Tibial artery (tissue), 4 donors: Measurements from ENCODE around the gene CLCN7.

Experiments
- DNase-seq, 2 donors: peaks; one replicate each; pipeline ENCODE4 v3.0.0-alpha.2; 2019
- H3K27ac ChIP-seq, 2 donors: fragments of 200-600 bp; sonication (generic) in 1 of 2; 1 replicate in 1 of 2; 2 replicates in 1 of 2; pipeline ENCODE4 v1.5.1; 2018 to 2019; ENCODE audit warnings: mild to moderate bottlenecking in 1 of 2
- H3K27me3 ChIP-seq, 2 donors: fragments of 200-600 bp; sonication (generic) in 1 of 2; one replicate each; pipeline versions ENCODE4 v1.5.1 to v1.6.0; 2016 to 2019
- H3K36me3 ChIP-seq, 3 donors: fragments of 200-600 bp; sonication (generic) in 2 of 3; one replicate each; pipeline ENCODE4 v1.5.1; 2016 to 2019; ENCODE audit warnings: mild to moderate bottlenecking in 2 of 3
- H3K4me1 ChIP-seq, 4 donors: fragments of 200-600 bp; sonication (generic) in 2 of 4; 1 replicate in 3 of 4; 2 replicates in 1 of 4; pipeline ENCODE4 v1.5.1; 2016 to 2019
- H3K4me3 ChIP-seq, 2 donors: fragments of 200-600 bp; sonication (generic) in 1 of 2; 1 replicate in 1 of 2; 2 replicates in 1 of 2; pipeline ENCODE4 v1.5.1; 2018 to 2019; ENCODE audit warnings: mild to moderate bottlenecking in 2 of 2
- H3K9me3 ChIP-seq, 3 donors: fragments of 200-600 bp; sonication (generic) in 1 of 3; one replicate each; pipeline ENCODE4 v1.5.1; 2016 to 2019
- CTCF ChIP-seq, 2 experiments: fragments of 200-600 bp in 1 of 2; fragments of 450-650 bp in 1 of 2; IDR thresholded peaks; one replicate each; pipeline ENCODE4 v1.5.1; 2017 to 2019; ENCODE audit warnings: antibody characterized with exemption in 2 of 2, mild to moderate bottlenecking in 1 of 2, moderate library complexity in 1 of 2
- intact Hi-C: fragments of 100-400 bp; cut with DNase I; formaldehyde crosslinking; loops from one replicate; pipeline ENCODE4 v1.15.0; 2023; ENCODE audit warnings: low total_unique reads

Gene CLCN7

GRCh38 chr16:1518626-1519135, 43.9 kb upstream of the CLCN7 start:
- no peak overlapping the region for H3K4me3 ChIP-seq
- H3K36me3 ChIP-seq = peaks cover 12 to 62% (median 43%) of the 10 kb centered on the region in 3 donors
- no peaks in the 10 kb centered on the region for H3K9me3 ChIP-seq
- H3K27ac ChIP-seq = no peak overlapping the region
- no peak for TF ChIP-seq CTCF (IDR thresholded peaks at IDR 0.05)
- DNase-seq = no peak
- intact Hi-C loops = no loop called here
- H3K27me3 ChIP-seq = no peaks in the 10 kb centered on the region
- no peaks in the 10 kb centered on the region for H3K4me1 ChIP-seq

GRCh38 chr16:1514507-1514906, 39.7 kb upstream of the CLCN7 start:
- intact Hi-C loops = no loop called here
- no peak for TF ChIP-seq CTCF (IDR thresholded peaks at IDR 0.05)
- H3K27me3 ChIP-seq = no peaks in the 10 kb centered on the region
- no peak overlapping the region for H3K27ac ChIP-seq
- DNase-seq = no peak
- peaks cover 8 to 14% (median 9%) of the 10 kb centered on the region in 4 donors for H3K4me1 ChIP-seq
- no peaks in the 10 kb centered on the region for H3K9me3 ChIP-seq
- no peak overlapping the region for H3K4me3 ChIP-seq
- H3K36me3 ChIP-seq = peaks cover 7 to 40% (median 27%) of the 10 kb centered on the region in 3 donors

DNA sequence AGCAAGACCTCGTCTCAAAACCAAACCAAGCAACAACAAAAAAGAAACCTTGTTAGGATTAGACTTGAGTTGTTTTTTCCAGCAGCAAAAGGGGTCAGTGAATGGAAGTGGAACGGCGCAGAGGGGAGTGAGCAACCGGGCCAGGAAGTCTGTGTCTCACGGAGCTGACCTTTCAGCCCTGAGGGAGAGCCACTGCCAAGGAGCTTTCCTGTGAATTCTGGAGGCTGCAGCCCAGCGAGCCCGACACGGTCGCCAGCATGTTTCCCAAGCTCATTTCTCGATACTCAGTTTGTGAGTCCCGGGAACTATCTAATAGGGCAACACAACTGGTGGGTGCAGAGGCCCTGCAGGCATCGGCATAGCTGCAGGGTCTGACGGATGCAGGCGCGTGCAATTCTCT, 37.9 kb upstream of the CLCN7 start:
- no peak for TF ChIP-seq CTCF (IDR thresholded peaks at IDR 0.05)
- no peak overlapping the region for H3K27ac ChIP-seq
- H3K27me3 ChIP-seq = no peaks in the 10 kb centered on the region
- intact Hi-C loops = no loop called here
- no peak for DNase-seq
- H3K9me3 ChIP-seq = no peaks in the 10 kb centered on the region
- H3K4me3 ChIP-seq = no peak overlapping the region
- H3K36me3 ChIP-seq = peaks cover 7 to 40% (median 14%) of the 10 kb centered on the region in 3 donors
- H3K4me1 ChIP-seq = peaks cover 16 to 29% (median 21%) of the 10 kb centered on the region in 4 donors

DNA sequence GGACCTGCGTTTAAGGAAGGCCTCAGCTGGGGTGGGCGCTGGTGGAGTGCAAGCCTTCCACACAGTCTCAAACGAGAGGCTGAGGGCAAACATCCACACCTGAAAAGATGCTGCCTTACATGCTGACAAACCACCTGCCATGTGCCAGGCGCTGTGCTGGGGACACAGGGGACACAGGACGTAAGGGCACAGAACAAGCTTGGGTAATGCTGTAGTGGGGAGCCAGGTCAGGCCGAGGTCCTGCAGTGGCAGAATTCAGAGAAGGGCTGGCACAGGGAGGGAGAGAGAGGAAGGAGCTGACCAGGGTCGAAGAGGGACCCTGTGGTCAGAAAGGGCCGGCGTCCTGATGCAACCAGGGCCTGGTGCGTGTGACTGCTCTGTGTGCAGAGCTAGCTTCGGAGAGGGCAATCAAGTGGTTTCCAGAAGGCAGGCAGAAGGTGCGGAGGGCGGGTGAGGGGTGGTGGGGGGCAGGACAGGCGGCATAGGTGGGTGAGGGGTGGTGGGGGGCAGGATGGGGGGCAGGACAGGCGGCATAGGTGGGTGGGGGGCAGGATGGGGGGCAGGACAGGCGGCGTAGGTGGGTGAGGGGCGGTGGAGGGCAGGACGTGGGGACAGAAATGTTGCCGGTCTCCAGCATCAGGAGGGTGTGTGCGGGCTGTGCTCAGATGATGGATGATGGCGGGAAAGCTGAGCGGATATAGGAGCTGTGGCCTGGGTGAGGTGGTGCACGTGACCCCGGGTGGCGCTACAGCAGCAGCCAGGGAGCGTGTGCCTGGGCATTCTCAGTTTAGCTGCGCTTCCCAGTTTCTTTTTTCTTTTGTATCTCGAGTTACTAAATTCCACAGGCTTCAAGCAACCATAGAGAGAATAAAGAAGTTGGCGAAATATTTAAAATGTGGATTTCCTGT, 37.1 kb upstream of the CLCN7 start:
- H3K36me3 ChIP-seq = peaks cover 7 to 47% (median 19%) of the 10 kb centered on the region in 3 donors
- no peak for TF ChIP-seq CTCF (IDR thresholded peaks at IDR 0.05)
- no peak overlapping the region for H3K4me3 ChIP-seq
- H3K9me3 ChIP-seq = no peaks in the 10 kb centered on the region
- DNase-seq = no peak
- intact Hi-C loops = no loop called here
- H3K27ac ChIP-seq = no peak overlapping the region
- peaks cover 16 to 29% (median 21%) of the 10 kb centered on the region in 4 donors for H3K4me1 ChIP-seq
- no peaks in the 10 kb centered on the region for H3K27me3 ChIP-seq

- Histone ChIP-seq H3K9me3 (no peaks in the 10 kb centered on the region), H3K27ac (peak overlapping the region; percentile 87 to 89), H3K4me3 (no peak overlapping the region), H3K4me1 (peaks cover 16 to 29% (median 21%) of the 10 kb centered on the region in 4 donors), H3K36me3 (peaks cover 7 to 56% (median 24%) of the 10 kb centered on the region in 3 donors), H3K27me3 (no peaks in the 10 kb centered on the region)
- no peak for DNase-seq
- TF ChIP-seq CTCF (IDR thresholded peaks at IDR 0.05) = no peak
- intact Hi-C loops = no loop called here
Observed at GRCh38 chr16:1510941-1511351, 36.1 kb upstream of the CLCN7 start.
